NB4 (cell line): ENCODE measurements around the gene MYO10.

Source experiments
- POLR2A ChIP-seq: IDR thresholded peaks from 2 replicates; pipeline ENCODE4 v1.6.1; 2011; ENCODE audit warnings: mild to moderate bottlenecking; ENCODE audit not compliant: insufficient read length; ENCODE audit errors: extremely low read depth
- TF ChIP-seq, protein P1 (sequence below): IDR thresholded peaks from one replicate; pipeline ENCODE4 v1.5.1; 2012; ENCODE audit warnings: low read depth, low read length

- TF ChIP-seq, protein P1, sequence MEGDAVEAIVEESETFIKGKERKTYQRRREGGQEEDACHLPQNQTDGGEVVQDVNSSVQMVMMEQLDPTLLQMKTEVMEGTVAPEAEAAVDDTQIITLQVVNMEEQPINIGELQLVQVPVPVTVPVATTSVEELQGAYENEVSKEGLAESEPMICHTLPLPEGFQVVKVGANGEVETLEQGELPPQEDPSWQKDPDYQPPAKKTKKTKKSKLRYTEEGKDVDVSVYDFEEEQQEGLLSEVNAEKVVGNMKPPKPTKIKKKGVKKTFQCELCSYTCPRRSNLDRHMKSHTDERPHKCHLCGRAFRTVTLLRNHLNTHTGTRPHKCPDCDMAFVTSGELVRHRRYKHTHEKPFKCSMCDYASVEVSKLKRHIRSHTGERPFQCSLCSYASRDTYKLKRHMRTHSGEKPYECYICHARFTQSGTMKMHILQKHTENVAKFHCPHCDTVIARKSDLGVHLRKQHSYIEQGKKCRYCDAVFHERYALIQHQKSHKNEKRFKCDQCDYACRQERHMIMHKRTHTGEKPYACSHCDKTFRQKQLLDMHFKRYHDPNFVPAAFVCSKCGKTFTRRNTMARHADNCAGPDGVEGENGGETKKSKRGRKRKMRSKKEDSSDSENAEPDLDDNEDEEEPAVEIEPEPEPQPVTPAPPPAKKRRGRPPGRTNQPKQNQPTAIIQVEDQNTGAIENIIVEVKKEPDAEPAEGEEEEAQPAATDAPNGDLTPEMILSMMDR, result no peak
- no peak for TF ChIP-seq POLR2A
Observed at GRCh38 chr5:16784843-16785791, 151.0 kb downstream of the MYO10 start.
